Activated T-cell treated with anti-CD3 and anti-CD28 coated beads, Interleukin-2, amount 50 U/mL, for 4 hours (primary cell): ENCODE results near the gene TH. TPM values are rescaled to one million over a fixed set of nuclear protein-coding genes. Genes with fewer than 3 reads are reported as not detected.

ENCODE experiments used
- ATAC-seq, 2 donors: fragments of 200-7000 bp; cut with Tn5 transposase; one replicate each; pipeline ENCODE4 v1.10.0; 2021
- DNase-seq: peaks from one replicate; pipeline ENCODE4 v3.0.0-alpha.2; 2020
- H3K27me3 Mint-ChIP-seq: one replicate; pipeline ENCODE4 v1.8.0; 2021; ENCODE audit warnings: low read depth, mixed read lengths
- H3K36me3 Mint-ChIP-seq: one replicate; pipeline ENCODE4 v1.8.0; 2022; ENCODE audit warnings: mixed read lengths; ENCODE audit not compliant: insufficient read depth
- H3K4me1 Mint-ChIP-seq: one replicate; pipeline ENCODE4 v1.8.0; 2021; ENCODE audit warnings: low read depth, mixed read lengths
- H3K4me3 Mint-ChIP-seq: one replicate; pipeline ENCODE4 v1.8.0; 2021; ENCODE audit warnings: mild to moderate bottlenecking, moderate library complexity, mixed read lengths
- H3K9me3 Mint-ChIP-seq: one replicate; pipeline ENCODE4 v1.8.0; 2021; ENCODE audit warnings: mixed read lengths
- total RNA-seq, 3 donors: library from RNA; stranded (reverse); gene quantifications; one replicate each; pipeline ENCODE4 v1.2.1, GENCODE V29; 2021

The TH gene
- total RNA-seq, 3 donors from 2014 or later, result not detected

- peaks cover 13% of the 10 kb centered on the region for H3K4me1 Mint-ChIP-seq
- DNase-seq (no peak), ATAC-seq (no peak)
- no peak overlapping the region for H3K4me3 Mint-ChIP-seq
- H3K27me3 Mint-ChIP-seq, result no peaks in the 10 kb centered on the region
- no peaks in the 10 kb centered on the region for H3K9me3 Mint-ChIP-seq
- no peaks in the 10 kb centered on the region for H3K36me3 Mint-ChIP-seq
These were observed 41.0 kb upstream of the TH start for GRCh38 chr11:2212411-2213251.

- Mint-ChIP-seq H3K4me1 (peaks cover 13% of the 10 kb centered on the region), H3K36me3 (no peaks in the 10 kb centered on the region), H3K4me3 (no peak overlapping the region), H3K27me3 (no peaks in the 10 kb centered on the region), H3K9me3 (no peaks in the 10 kb centered on the region)
- DNase-seq (no peak), ATAC-seq (no peak)
These were observed 39.7 kb upstream of the TH start for GRCh38 chr11:2211113-2211971.

- no peak for DNase-seq
- Mint-ChIP-seq H3K27me3 (no peaks in the 10 kb centered on the region), H3K9me3 (no peaks in the 10 kb centered on the region), H3K4me3 (no peak overlapping the region), H3K4me1 (peaks cover 13% of the 10 kb centered on the region), H3K36me3 (no peaks in the 10 kb centered on the region)
- ATAC-seq, result no peak
These were observed 38.9 kb upstream of the TH start for GRCh38 chr11:2210366-2211112.

- Mint-ChIP-seq H3K36me3 (no peaks in the 10 kb centered on the region), H3K27me3 (no peaks in the 10 kb centered on the region), H3K9me3 (no peaks in the 10 kb centered on the region), H3K4me1 (peaks cover 13% of the 10 kb centered on the region), H3K4me3 (no peak overlapping the region)
- DNase-seq (no peak), ATAC-seq (no peak)
These were observed 38.3 kb upstream of the TH start for GRCh38 chr11:2209900-2210321.

- ATAC-seq (no peak), DNase-seq (no peak)
- Mint-ChIP-seq H3K9me3 (no peaks in the 10 kb centered on the region), H3K4me1 (peaks cover 13% of the 10 kb centered on the region), H3K27me3 (no peaks in the 10 kb centered on the region), H3K36me3 (no peaks in the 10 kb centered on the region), H3K4me3 (no peak overlapping the region)
These were observed 37.8 kb upstream of the TH start for GRCh38 chr11:2209370-2209801.

GRCh38 chr11:2208691-2209369 lies 37.2 kb upstream of the TH start:
- Mint-ChIP-seq H3K36me3 (no peaks in the 10 kb centered on the region), H3K4me3 (no peak overlapping the region)
- no peak for DNase-seq

GRCh38 chr11:2207773-2208621 lies 36.4 kb upstream of the TH start:
- H3K9me3 Mint-ChIP-seq, result no peaks in the 10 kb centered on the region
- DNase-seq (no peak), ATAC-seq (no peak)
- no peaks in the 10 kb centered on the region for H3K27me3 Mint-ChIP-seq
- no peaks in the 10 kb centered on the region for H3K36me3 Mint-ChIP-seq
- peaks cover 2% of the 10 kb centered on the region for H3K4me1 Mint-ChIP-seq
- no peak overlapping the region for H3K4me3 Mint-ChIP-seq

More at GRCh38 chr11:2208691-2209369, 37.2 kb upstream of the TH start:
- H3K4me1 Mint-ChIP-seq, result peaks cover 9% of the 10 kb centered on the region
- H3K9me3 Mint-ChIP-seq, result no peaks in the 10 kb centered on the region
- no peaks in the 10 kb centered on the region for H3K27me3 Mint-ChIP-seq
- ATAC-seq, result no peak

GRCh38 chr11:2207212-2207611 lies 35.6 kb upstream of the TH start:
- Mint-ChIP-seq H3K4me3 (no peak overlapping the region), H3K4me1 (no peaks in the 10 kb centered on the region), H3K27me3 (no peaks in the 10 kb centered on the region), H3K36me3 (no peaks in the 10 kb centered on the region), H3K9me3 (no peaks in the 10 kb centered on the region)
- DNase-seq (no peak), ATAC-seq (no peak)

- ATAC-seq (no peak), DNase-seq (no peak)
- Mint-ChIP-seq H3K36me3 (no peaks in the 10 kb centered on the region), H3K4me1 (no peaks in the 10 kb centered on the region), H3K4me3 (no peak overlapping the region), H3K27me3 (no peaks in the 10 kb centered on the region), H3K9me3 (peaks cover under 1% of the 10 kb centered on the region)
These were observed 34.5 kb upstream of the TH start for GRCh38 chr11:2205981-2206690.

GRCh38 chr11:2205214-2205720 lies 33.7 kb upstream of the TH start:
- Mint-ChIP-seq H3K27me3 (no peaks in the 10 kb centered on the region), H3K4me3 (no peak overlapping the region), H3K9me3 (peaks cover 9% of the 10 kb centered on the region), H3K4me1 (no peaks in the 10 kb centered on the region), H3K36me3 (no peaks in the 10 kb centered on the region)
- ATAC-seq (no peak), DNase-seq (no peak)

- Mint-ChIP-seq H3K4me3 (no peak overlapping the region), H3K27me3 (no peaks in the 10 kb centered on the region), H3K9me3 (peaks cover 9% of the 10 kb centered on the region), H3K4me1 (no peaks in the 10 kb centered on the region), H3K36me3 (no peaks in the 10 kb centered on the region)
- ATAC-seq (no peak), DNase-seq (peak; percentile 3)
These were observed 33.0 kb upstream of the TH start for GRCh38 chr11:2204361-2205213.
